IPS-NIHi7 (cell line): ENCODE measurements around the gene EDIL3.
A peak's percentile ranks its signal among the peaks of the same experiment; 100 is the strongest.

Source experiments
- DNase-seq: peaks from one replicate; pipeline ENCODE4 v3.0.0; 2012; ENCODE audit warnings: mixed read lengths; ENCODE audit errors: extremely low spot score

Gene EDIL3

DNA sequence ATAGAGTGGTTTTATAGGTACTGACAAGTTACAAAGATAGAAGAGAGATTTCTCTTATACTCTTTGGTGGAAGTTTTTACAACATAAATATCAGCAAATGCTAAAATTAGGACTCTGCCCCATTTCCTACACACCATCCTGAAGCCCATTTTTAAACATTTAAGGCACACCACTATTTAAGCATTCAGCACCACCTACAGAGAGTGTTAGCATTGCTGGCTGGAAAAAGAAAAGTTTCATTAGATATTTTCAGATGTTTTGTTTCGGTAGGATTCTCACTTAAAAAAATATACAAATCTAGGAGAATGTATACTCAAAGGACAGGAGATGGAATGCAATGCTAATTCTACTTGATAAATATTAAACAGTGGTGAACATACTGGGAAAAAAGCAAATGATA, 471.1 kb downstream of the EDIL3 start:
- DNase-seq, result no peak

DNA sequence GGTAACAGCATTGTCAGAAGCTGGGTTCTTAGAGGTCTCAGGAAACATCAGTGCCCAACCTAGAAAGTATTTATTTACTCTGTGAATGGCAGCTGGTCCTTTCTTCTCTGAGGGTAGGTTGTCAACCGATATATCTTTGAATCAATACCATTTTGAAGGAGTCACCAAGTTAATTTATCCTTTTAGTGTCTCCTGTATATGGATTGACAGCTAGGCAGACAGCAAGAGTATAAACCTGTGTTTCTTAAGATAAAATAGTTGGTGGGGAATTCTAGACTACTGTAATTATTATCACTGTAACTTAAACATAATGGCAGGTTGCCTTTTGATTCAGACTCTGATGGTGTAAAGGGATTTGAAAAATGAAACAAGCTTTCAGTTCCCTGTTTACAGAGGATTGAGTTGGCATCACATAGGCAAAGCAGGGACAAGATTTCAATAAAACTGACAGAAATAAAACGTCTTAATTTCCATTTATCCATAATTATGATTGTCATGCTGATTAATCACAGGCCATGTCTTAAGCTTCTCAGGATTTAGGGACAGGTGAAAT, 473.2 kb downstream of the EDIL3 start:
- no peak for DNase-seq

DNA sequence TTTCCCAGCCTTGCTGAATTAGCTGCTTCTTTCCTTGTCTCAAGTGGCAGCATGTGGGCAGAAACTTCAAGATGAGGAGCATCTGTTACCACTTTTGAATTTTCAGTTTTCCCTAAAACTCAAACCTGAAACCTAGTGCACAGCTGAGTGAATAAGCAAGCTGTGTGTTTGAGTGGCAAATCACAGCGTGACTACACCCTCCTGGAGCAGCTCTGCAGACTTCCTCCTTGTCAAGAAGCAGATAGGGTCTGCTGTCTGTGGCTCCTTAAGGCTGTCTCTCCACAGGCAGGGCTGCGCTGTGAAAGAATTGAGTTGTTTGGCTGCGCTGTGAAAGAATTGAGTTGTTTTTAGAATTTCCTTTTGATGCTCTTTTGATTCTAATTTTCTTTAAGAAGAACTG, 484.4 kb downstream of the EDIL3 start:
- peak; percentile 22 for DNase-seq

DNA sequence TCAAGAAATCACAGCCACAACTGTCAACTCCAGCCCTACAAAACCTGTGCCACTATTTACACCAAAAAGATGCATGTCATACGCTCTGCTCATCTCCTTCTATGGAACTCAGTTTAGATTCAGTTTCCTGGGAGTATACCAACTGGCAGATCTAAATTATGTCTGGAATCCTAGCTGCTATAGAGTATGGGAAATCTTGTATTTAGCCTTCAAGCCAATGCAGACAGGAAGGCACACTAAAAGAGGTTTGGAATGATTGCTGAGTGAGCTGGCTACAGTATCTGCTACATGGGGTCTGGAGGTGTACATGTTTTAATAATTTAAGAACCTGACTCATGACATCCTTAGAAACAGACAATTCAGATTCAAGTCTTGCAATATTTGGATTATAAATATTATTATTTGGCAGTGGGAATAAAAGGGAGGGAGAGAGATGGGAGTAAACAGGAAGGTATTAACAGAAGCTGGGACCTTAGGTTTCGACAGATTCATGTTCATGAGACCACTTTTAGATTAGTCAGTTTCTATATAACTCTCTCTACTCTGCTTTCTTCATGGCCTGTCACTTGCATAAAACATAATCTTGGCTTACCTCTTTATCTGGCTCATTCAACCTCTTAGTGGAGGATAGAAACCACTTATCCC, 485.2 kb downstream of the EDIL3 start:
- DNase-seq, result no peak

DNA sequence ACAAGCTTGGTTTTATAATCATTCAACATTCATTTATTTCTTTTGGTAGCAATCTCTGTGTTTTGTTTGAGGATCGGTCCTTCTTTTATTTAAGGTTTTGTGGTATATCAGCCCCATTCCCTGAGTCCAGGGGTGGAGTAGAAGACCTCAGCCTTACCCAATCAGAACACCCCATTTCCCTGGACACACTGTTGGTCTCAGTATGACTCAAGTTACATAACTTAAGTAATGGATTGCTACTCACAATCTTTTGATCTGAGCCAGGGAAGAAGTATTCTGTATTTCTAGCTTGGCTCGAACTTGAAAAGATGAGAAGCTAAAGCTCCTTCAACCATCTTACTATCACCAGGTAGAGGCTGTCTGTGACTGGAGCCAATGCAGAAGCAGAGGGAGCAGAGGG, 488.8 kb downstream of the EDIL3 start:
- DNase-seq, result no peak

DNA sequence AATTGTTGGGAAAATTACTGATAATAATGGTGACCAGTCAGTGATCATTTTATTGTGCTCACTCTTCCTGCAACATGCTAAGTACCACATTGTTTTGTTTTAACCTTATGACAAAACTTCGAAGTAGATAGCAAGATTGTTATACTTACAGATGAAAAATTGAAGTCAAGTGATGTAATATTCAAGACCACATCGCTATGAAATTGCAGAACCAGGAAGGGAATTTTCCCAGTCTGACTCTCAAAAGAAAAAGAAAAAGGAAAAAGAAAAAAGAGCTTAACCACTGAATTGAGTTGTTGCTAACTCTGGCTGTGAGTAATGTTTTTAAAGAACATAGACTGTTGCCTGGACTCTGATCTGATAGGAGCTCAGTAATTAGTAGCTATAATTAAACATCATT, 493.4 kb downstream of the EDIL3 start:
- DNase-seq, result no peak
